HG02610 (cell line): ENCODE measurements around the gene UBR1.

Experiments
- ATAC-seq: cut with Tn5 transposase; IDR thresholded peaks from one replicate; pipeline ENCODE4 v1.9.1; 2021; ENCODE audit warnings: mild to moderate bottlenecking, moderate library complexity; ENCODE audit not compliant: unreplicated experiment

UBR1 gene

DNA sequence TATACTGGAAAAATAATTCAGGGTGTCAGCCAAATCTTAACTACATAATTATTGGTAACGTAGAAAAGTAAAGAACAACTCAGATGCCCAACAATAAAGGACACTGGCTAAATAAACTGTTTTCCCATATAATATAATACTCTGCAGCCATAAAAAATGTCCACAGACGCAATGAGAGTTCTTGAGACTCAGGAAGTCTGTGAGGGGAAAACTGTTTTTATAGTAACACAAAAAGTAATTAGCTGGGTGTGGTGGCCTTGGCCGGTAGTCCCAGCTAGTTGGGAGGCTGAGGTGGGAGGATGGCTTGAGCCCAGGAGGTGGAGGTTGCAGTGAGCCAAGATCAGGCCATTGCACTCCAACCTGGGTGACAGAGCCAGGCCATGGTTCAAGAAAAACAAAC is 5.5 kb upstream of the UBR1 start:
- ATAC-seq: no peak

- ATAC-seq: no peak
Observed at GRCh38 chr15:43107751-43108150, 1.9 kb upstream of the UBR1 start.

DNA sequence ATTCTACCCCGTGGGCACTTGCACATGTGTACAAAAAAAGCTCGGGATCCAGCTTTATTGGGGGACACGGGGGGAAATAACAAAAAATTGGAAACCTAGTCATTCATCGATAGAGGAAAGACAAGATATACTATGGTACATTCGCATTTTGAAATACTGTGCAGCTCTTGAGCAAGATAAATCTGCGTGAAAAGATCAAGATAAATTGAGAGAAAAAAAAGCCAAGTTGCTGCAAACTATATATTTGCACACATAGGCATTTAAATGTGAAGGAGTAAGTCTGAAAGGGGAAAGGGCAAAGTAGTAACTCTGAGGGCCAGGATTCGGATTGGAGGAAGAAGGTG is 620 bp upstream of the UBR1 start:
- no peak for ATAC-seq

DNA sequence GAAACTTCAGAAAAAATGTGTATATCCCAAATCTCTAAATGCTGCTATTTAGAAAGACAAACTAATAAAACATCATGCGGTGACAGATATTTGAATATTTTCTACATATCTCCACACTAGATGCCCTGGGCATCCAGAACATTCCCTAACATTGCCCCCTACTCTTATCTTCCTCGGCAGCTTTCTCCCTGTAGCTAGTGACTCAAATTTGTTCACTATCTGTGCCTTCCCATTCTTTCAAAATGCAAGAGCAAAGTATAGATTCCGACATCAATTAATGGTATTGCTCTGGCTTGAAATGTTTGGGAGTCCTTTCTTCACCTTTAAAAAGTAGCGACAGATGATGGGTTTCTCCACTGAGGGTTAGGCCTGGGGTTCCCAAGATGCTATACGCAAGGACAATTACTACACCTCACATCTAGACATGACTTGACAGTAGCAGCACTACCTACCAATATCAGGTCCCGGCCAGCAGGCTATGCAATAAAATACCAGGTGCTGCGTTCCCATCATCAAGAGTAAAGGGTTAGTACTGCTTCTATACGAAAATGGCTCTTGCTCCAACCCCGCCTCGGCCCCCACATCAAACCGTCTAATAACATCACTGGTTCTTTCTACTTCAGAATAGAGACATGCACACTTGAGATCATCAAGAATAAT is 631 bp downstream of the UBR1 start:
- ATAC-seq: no peak

GRCh38 chr15:43104426-43104825 is 1.4 kb downstream of the UBR1 start:
- no peak for ATAC-seq

GRCh38 chr15:43103907-43104306 is 1.9 kb downstream of the UBR1 start:
- no peak for ATAC-seq

- ATAC-seq: no peak
Observed at GRCh38 chr15:43102187-43102586, 3.7 kb downstream of the UBR1 start.

DNA sequence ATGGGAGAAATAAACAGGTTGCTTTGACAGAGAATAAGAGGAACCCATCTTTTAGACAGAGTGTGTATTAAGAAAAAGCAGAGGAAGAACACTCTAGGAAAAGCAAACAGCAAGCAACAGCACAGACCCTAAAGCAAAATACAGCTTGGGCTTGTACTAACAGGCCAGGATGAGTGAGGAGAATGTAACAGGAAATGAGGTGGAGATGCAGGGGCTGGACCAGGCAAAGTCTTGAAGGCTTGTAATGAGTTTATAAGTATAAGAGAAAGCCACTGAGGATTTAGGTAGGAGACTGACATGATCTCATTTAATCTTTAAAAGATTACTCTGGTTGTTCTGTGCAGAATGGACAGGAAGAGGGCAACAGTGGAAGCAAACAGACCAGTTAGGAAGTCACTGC is 4.9 kb downstream of the UBR1 start:
- no peak for ATAC-seq

DNA sequence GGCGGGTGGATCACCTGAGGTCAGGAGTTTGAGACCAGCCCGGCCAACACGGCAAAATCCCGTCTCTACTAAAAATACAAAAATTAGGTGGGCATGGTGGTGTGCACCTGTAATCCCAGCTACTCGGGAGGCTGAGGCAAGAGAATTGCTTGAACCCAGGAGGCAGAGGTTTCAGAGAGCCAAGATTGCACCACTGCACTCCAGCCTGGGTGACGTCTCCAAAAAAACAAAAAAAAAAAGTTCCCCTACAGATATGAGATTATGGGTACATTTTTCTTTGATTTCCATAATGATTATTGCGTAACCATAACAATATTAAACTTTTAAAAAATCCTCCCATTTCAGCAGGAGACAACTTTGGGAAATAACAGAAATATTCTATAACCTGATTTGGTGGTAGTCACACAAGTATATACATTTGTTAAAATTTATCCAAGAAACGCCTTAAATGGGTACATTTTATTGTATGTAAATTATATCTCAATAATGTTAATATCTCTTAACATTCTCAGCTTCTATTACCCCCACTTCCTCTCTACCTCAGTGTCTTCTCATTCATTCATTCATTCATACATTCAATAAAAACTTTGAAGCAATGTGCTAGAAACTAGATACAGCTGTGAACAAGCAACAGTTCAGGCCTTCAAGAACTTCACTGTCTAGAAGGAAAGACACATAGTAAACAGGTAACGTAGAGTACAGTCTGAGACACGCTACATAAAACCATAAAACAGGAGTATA is 6.6 kb downstream of the UBR1 start:
- no peak for ATAC-seq

- no peak for ATAC-seq
Observed at GRCh38 chr15:43096411-43096810, 9.4 kb downstream of the UBR1 start.

GRCh38 chr15:43095708-43096347 is 10.0 kb downstream of the UBR1 start:
- no peak for ATAC-seq

DNA sequence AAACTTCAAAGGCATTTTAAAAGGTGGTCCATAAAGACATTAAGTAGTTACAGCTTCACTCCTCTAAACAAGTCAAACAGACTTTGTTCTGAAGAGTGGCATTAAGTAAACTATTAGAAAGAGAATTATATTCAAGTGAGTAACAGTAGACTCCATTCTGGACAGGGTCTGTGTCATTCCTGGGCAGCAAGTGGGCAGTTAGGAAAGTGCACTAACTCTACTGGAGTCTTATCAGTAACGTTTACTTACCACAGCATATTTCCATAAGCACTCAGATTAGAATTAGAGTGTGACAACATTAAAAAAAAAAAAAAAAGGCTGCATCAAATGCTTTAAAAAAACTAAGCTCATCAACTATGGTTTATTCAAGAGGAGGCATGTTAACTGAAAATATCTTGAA is 10.6 kb downstream of the UBR1 start:
- no peak for ATAC-seq

DNA sequence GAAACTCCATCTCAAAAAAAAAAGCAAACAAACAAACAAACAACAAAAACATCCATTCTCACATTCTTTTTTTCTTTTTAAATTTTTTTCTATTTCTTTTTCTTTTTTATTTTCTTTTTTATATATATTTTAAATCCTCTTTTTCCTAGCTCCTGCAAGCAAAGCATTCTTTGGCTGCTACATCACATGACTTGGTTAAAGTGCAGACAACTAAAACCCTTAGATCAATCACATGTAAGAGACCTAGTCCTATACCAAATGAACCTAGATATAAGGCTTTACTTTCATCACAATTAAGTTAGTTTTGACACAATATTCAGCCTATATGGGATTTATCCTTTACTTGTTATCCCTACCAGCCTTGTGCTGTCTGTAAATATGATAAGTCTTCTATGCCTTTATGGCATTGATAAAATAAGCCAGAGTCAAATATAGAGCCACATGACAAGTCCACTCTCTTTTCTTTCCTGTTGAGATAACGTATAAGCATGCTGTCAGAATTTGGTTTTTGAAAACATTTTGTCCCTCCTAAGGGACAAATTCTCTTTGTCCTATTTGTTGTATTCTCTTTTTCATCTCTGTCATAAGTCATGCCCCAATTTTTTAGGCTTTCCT is 11.3 kb downstream of the UBR1 start:
- ATAC-seq: no peak

DNA sequence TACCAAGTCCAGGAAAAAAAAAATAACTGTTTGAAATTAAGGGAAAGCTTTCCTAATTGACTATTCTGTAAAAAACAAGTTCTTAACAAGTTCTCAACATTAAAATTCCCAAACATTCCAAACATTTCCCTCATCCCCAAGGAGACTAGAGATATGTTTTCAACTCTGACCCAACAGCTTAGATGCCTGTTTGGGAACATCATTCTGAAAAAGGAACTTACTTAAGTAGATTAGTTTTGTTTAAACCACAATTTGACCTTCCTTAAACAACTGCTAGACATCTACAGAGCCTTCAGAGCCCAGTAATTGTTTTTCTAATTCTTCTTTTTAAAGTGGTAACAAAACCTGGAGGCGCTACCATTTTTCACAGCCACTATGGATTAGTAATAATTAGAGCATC is 12.8 kb downstream of the UBR1 start:
- no peak for ATAC-seq

DNA sequence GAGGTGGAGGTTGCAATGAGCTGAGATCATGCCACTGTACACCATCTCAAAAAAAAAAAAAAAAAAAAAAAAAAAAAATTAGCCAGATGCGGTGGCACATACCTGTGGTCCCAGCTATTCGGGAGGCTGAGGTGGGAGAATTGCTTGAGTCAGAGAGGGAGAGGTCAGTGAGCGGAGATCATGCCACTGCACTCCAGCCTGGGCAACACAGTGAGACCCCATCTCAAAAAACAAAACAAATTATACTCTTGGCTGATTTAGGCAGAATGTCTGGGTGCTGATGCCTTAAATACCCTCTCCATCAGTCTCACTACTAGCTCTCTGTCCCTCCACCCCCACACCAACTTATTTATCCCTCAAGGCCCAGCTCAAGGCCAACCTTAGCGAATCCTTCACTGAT is 14.0 kb downstream of the UBR1 start:
- ATAC-seq: no peak

DNA sequence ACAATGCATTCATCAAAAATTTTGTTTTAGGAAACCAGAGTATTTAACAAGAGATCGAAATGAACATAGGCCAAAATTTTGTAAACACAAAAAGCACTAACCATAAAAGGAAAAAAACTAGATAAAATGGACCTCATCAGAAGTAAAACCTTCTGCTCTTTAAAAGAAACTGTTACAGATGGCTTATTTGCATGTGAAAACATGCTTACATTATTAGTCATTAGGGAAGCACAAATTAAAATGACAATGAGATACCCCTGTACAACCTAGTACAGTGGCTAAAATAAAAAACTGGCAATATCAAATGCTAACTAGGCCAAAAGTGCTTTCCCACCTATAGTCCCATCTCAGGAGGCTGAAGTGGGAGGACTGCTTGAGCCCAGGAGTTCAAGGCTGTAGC is 19.3 kb downstream of the UBR1 start:
- ATAC-seq: no peak

DNA sequence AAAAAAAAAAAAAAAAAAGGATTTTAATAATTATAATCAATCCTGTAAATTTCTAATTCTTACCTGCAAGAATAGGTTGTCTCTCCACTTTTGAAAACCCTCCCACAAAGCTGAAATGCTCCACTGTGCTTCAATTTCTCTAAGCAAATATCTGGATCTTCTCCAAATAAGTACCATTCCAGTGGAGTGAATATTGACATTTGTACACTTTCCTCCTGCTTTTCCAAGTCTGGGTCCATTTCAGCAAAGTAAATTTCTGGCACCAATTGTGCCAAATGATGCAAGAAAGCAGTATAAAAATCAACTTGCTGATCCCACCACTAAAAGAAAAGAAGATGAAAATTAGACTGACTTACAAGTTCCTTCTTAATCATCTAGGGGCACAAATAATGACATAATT is 19.9 kb downstream of the UBR1 start:
- no peak for ATAC-seq

DNA sequence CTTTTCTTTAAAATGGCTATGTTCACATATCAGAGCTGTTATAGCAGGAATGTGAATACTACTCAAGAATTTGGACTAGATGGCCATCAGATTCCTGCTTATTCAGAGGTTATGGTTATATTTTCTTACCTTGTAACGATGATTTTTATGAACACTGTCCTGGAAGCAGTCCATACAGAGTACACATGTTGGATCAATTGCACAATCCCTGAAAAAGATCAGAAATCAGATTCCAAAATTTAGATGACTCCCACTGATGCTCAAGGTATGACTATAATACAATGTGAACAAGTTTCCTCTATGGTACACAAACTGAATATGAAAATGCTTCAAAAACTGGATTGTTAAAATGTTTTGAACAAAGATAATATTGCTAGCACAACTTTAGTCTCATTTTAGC is 23.3 kb downstream of the UBR1 start:
- no peak for ATAC-seq

DNA sequence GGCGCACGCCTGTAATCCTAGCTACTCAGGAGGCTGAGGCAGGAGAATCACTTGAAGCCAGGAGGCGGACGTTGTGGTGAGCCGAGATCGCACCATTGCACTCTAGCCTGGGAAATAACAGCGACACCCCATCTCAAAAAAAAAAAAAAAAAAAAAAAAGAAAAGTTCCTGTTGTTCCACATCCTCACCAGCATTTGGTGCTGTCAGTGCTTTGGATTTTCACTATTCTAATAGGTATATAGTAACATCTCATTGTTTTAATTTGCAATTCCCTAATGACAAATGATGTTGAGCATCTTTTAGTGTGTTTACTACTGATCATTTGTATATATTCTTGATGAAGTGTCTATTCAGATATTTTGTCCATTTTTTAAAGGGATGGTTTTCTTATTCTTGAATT is 24.6 kb downstream of the UBR1 start:
- no peak for ATAC-seq

DNA sequence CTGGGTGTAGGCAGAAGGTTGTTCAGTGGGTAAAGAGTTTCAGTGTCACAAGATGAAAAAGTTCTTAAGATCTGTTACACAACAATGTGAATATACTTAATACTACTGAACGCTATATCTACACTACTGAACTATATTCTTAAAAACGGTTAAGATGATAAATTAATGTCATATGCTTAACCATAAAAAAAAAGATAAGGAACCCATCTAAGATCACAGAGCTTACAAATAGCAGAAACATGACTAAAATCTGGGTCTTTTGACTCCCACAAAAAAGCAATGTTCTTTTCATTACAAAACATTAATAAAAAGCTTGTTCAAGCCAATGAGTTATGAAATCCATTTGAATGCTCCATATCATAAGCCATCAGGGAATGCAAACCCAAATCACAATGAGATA is 34.4 kb downstream of the UBR1 start:
- ATAC-seq: no peak

DNA sequence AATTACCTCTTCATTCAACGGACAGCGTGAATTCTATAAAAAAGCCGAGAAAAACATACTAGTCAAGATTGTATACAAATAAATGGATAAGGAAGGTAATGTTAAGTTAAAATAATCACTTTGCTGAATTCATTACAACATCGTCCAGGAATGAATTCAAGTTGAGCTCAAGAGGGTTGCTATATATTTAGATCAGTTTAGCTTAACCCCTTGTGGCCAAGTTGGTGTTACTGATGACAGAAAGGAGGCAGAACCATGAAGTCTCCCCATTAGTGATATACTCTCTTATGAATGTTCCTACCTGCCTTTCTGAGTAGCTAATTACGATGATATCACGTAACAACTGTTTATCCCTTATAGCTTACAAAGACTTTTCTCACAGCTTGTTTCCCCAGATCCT is 34.9 kb downstream of the UBR1 start:
- no peak for ATAC-seq

GRCh38 chr15:43070249-43070648 is 35.6 kb downstream of the UBR1 start:
- no peak for ATAC-seq
